ENCODE results near the gene RIPK3. TPM values are rescaled to one million over a fixed set of nuclear protein-coding genes. Genes with fewer than 3 reads are reported as not detected.

Gene RIPK3
- total and polyA plus RNA-seq, 2 of the 8 experiments (the other 6 are each of a cell fraction or from before 2014, with no cell fraction given) = 0.24 to 0.39 TPM

DNA sequence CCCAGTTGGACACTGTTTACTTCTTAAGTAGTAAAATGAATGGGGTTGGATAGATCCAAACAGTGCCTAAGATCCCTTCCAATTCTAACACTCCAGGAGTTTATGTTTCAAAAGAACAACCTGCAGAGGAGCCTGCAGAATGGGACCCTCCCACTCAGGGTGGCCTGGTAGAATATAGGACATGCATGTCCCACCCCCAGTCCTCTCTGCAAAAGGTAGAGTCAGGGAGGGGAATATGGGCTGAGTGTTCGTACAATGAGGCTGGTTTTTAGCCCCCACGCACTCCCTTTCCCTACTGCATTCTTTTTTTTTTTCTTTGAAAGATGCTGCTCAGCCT, 47.2 kb upstream of the RIPK3 start:
- H2AFZ ChIP-seq (ENCODE audit: low read length) = no peak overlapping the region
- H3K27me3 ChIP-seq (replicated peaks in 1 of 4; ENCODE audit: control insufficient read depth in 3 of 4, extremely low read depth in 1 of 4, insufficient read depth in 3 of 4, low read length in 3 of 4) = peaks cover 0 to 2% (median 0%) of the 10 kb centered on the region in 4 experiments; a peak in 1 of 7 replicates
- no peak overlapping the region for H2BK12ac ChIP-seq (ENCODE audit: low read depth, low read length)
- FAIRE-seq (no peak), DNase-seq (ENCODE audit: low read depth in 1 of 2, low spot score in 2 of 2) (no peak)
- TF ChIP-seq TBP (IDR thresholded peaks at IDR 0.05; ENCODE audit: low read depth, low read length) (no peak), PHF8 (conservative IDR thresholded peaks at IDR 0.05; ENCODE audit: low read depth, low read length) (no peak), CBX5 (IDR thresholded peaks at IDR 0.05; ENCODE audit: low read depth, low read length) (no peak), BCL11A (IDR thresholded peaks at IDR 0.05; ENCODE audit: low read depth in 2 of 2, low read length in 2 of 2) (no peak), KDM1A (IDR thresholded peaks at IDR 0.05; ENCODE audit: borderline replicate concordance, low read length) (no peak), BRCA1 (IDR thresholded peaks at IDR 0.05; ENCODE audit: low read depth, low read length) (no peak), MAFK (IDR thresholded peaks at IDR 0.05; ENCODE audit: low read depth, low read length) (no peak), RAD21 (IDR thresholded peaks at IDR 0.05 in 1 of 2, conservative IDR thresholded peaks at IDR 0.05 in 1 of 2; ENCODE audit: low read depth in 2 of 2, low read length in 2 of 2) (no peak), KDM5A (IDR thresholded peaks at IDR 0.05; ENCODE audit: low read length) (no peak), CBX8 (IDR thresholded peaks at IDR 0.05; ENCODE audit: borderline replicate concordance, low read depth, low read length) (no peak), GTF2F1 (IDR thresholded peaks at IDR 0.05; ENCODE audit: borderline replicate concordance, low read depth, low read length) (no peak), NRF1 (IDR thresholded peaks at IDR 0.05; ENCODE audit: low read depth, low read length) (no peak)
- TF ChIP-seq, protein P1, sequence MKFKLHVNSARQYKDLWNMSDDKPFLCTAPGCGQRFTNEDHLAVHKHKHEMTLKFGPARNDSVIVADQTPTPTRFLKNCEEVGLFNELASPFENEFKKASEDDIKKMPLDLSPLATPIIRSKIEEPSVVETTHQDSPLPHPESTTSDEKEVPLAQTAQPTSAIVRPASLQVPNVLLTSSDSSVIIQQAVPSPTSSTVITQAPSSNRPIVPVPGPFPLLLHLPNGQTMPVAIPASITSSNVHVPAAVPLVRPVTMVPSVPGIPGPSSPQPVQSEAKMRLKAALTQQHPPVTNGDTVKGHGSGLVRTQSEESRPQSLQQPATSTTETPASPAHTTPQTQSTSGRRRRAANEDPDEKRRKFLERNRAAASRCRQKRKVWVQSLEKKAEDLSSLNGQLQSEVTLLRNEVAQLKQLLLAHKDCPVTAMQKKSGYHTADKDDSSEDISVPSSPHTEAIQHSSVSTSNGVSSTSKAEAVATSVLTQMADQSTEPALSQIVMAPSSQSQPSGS (IDR thresholded peaks at IDR 0.05; ENCODE audit: low read length) = no peak
- H3K23ac ChIP-seq (ENCODE audit: insufficient read length) = no peak overlapping the region
- H2BK120ac ChIP-seq (replicated peaks; ENCODE audit: low read depth, low read length) = no peak overlapping the region
- H2BK15ac ChIP-seq (ENCODE audit: low read length) = no peak overlapping the region
- no peak overlapping the region for H3K4ac ChIP-seq (replicated peaks; ENCODE audit: insufficient read length, low read depth, low read length)
- H3K27ac ChIP-seq (ENCODE audit: low read depth, low read length) = no peak overlapping the region
- no peak overlapping the region for H3K18ac ChIP-seq (ENCODE audit: extremely low read depth, low read length)
- ChIA-PET CTCF (ENCODE audit: partially characterized antibody) (interaction anchor here (1.1 to 2.0 kb wide), 3 partner anchors 10 to 41 kb away, joined by 3 to 6 read pairs (median 4); no protein-coding TSS in a partner anchor), POLR2A (ENCODE audit: partially characterized antibody) (interaction anchor here (1.2 kb wide), 1 partner anchor 26 kb away, joined by 3 read pairs; no protein-coding TSS in a partner anchor)
- no peak overlapping the region for H4K91ac ChIP-seq (replicated peaks; ENCODE audit: insufficient read length, low read length)
- H3K9ac ChIP-seq (replicated peaks in 1 of 4; ENCODE audit: extremely low read depth in 1 of 4, low read depth in 3 of 4, low read length in 3 of 4) = no peak overlapping the region
- H3K36me3 ChIP-seq (ENCODE audit: control insufficient read depth in 2 of 4, insufficient read depth in 4 of 4, low read length in 3 of 4) = no peaks in the 10 kb centered on the region
- H2AK5ac ChIP-seq (ENCODE audit: low read depth, low read length) = no peak overlapping the region
- WGBS, 2 experiments (ENCODE audit: extremely low coverage in 1 of 2, insufficient coverage in 1 of 2, insufficient read length in 1 of 2, insufficient replicate concordance in 2 of 2, low coverage in 1 of 2, low lambda C conversion rate in 2 of 2, missing lambda C conversion rate in 1 of 2) = 78% methylated on average over 2 of the region's 2 CpGs; no CpG with 5 or more reads in 1 of the 2 experiments
- H3K9me3 ChIP-seq (ENCODE audit: insufficient read depth in 2 of 2, low read depth in 1 of 2, low read length in 1 of 2) = no peaks in the 10 kb centered on the region
- H3K79me1 ChIP-seq (ENCODE audit: low read depth, low read length) = no peaks in the 10 kb centered on the region
- H2BK5ac ChIP-seq (ENCODE audit: low read depth, low read length) = no peak overlapping the region
- H3K4me2 ChIP-seq (ENCODE audit: insufficient read depth in 1 of 2, low read depth in 2 of 2, low read length in 2 of 2) = no peak overlapping the region
- no peaks in the 10 kb centered on the region for H3K4me1 ChIP-seq (replicated peaks in 1 of 4; ENCODE audit: control insufficient read depth in 3 of 4, insufficient read depth in 4 of 4, low read length in 3 of 4)
- H2BK20ac ChIP-seq (ENCODE audit: low read length) = no peak overlapping the region
- no peak overlapping the region for H3K14ac ChIP-seq (ENCODE audit: insufficient read length)
- no peak overlapping the region for H3K4me3 ChIP-seq (ENCODE audit: extremely low read depth in 1 of 4, insufficient read depth in 2 of 4, low read depth in 3 of 4, low read length in 4 of 4)
- no peak overlapping the region for H4K5ac ChIP-seq (ENCODE audit: insufficient read length, low read depth, low read length)
- no peak overlapping the region for H3K56ac ChIP-seq (replicated peaks; ENCODE audit: insufficient read length, low read depth, low read length)
- H3K23me2 ChIP-seq (ENCODE audit: low read depth, low read length) = no peaks in the 10 kb centered on the region
- H4K8ac ChIP-seq (ENCODE audit: extremely low read depth, insufficient read depth, low read length) = no peak overlapping the region
- no peaks in the 10 kb centered on the region for H3K79me2 ChIP-seq (ENCODE audit: control insufficient read depth in 1 of 2, insufficient read depth in 2 of 2, low read length in 2 of 2)
- no peaks in the 10 kb centered on the region for H4K20me1 ChIP-seq (replicated peaks in 1 of 2; ENCODE audit: control insufficient read depth in 1 of 2, insufficient read depth in 2 of 2, low read length in 2 of 2)
